ENCODE measurements around the gene BEGAIN.

DNA sequence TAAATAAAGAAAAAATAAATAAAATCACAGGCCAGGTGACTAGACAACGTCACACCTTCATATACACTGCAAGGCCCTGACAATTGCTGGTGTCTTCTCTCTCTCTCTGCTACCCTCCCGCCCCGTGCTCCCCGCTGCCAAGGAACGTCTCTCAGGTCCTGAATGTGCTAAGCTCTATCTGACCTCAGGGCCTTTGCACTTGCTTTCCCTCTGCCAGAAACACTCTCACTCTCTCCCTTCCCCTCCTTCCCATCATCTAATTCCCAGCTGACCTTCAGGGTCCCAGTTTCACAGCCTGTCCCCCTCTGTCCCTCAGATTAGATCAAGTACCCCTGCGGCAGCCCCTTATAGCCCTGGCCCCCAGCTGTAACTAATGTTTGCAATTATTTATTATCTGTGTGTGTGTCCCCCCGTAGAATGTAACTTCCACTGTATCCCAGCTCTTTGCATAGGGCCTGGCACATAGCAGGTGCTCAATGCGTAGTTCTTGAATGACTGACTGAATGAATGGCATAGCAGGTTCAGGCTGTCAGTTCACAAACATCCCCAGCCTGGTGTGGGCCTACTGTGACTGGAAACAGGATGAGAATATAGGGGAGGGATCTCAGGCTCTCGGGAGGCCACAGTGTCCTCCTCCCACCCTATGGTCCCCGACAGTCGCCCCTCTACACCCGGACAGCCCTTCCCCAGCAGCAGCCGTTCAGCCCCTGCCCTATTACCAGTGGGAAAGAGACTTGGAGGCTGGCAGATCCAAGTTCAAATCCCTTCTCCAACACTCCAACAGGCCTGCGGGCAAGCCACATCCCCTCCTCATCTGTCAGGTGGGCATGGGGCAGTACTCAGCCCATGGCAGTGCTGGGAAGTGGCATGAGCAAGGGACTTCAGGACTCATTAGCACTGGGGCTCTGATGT, 6.6 kb downstream of the BEGAIN start:
- TF ChIP-seq, protein P1, sequence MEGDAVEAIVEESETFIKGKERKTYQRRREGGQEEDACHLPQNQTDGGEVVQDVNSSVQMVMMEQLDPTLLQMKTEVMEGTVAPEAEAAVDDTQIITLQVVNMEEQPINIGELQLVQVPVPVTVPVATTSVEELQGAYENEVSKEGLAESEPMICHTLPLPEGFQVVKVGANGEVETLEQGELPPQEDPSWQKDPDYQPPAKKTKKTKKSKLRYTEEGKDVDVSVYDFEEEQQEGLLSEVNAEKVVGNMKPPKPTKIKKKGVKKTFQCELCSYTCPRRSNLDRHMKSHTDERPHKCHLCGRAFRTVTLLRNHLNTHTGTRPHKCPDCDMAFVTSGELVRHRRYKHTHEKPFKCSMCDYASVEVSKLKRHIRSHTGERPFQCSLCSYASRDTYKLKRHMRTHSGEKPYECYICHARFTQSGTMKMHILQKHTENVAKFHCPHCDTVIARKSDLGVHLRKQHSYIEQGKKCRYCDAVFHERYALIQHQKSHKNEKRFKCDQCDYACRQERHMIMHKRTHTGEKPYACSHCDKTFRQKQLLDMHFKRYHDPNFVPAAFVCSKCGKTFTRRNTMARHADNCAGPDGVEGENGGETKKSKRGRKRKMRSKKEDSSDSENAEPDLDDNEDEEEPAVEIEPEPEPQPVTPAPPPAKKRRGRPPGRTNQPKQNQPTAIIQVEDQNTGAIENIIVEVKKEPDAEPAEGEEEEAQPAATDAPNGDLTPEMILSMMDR (IDR thresholded peaks at IDR 0.05; ENCODE audit: low read length): no peak
- no peak for TF ChIP-seq EZH2 (IDR thresholded peaks at IDR 0.05; ENCODE audit: borderline replicate concordance, low read length)

Measured in OCI-LY1 (cell line).